ENCODE results near the gene BOD1.

BOD1 gene

GRCh38 chr5:173613433-173614159 is 2.9 kb downstream of the BOD1 start:
- FAIRE-seq (no peak), DNase-seq (ENCODE audit: insufficient read length) (no peak)
- TF ChIP-seq POLR2A (IDR thresholded peaks at IDR 0.05; ENCODE audit: low read depth, low read length), result no peak
- TF ChIP-seq POLR2AphosphoS5 (IDR thresholded peaks at IDR 0.05; ENCODE audit: low read depth, low read length), result no peak
- no peak for TF ChIP-seq TAF1 (IDR thresholded peaks at IDR 0.05; ENCODE audit: borderline replicate concordance, low read depth, low read length)

GRCh38 chr5:173612948-173613347 is 3.5 kb downstream of the BOD1 start:
- no peak for FAIRE-seq

GRCh38 chr5:173611706-173612105 is 4.7 kb downstream of the BOD1 start:
- TF ChIP-seq POLR2A (IDR thresholded peaks at IDR 0.05; ENCODE audit: low read depth, low read length) (no peak), POLR2AphosphoS5 (IDR thresholded peaks at IDR 0.05; ENCODE audit: low read depth, low read length) (no peak), TAF1 (IDR thresholded peaks at IDR 0.05; ENCODE audit: borderline replicate concordance, low read depth, low read length) (no peak)
- FAIRE-seq, result no peak

More at GRCh38 chr5:173612948-173613347, 3.5 kb downstream of the BOD1 start:
- TF ChIP-seq POLR2A (IDR thresholded peaks at IDR 0.05; ENCODE audit: low read depth, low read length), result no peak
- TF ChIP-seq POLR2AphosphoS5 (IDR thresholded peaks at IDR 0.05; ENCODE audit: low read depth, low read length), result no peak
- TF ChIP-seq TAF1 (IDR thresholded peaks at IDR 0.05; ENCODE audit: borderline replicate concordance, low read depth, low read length), result no peak
- no peak for DNase-seq (ENCODE audit: insufficient read length)

GRCh38 chr5:173604141-173604540 is 12.3 kb downstream of the BOD1 start:
- TF ChIP-seq POLR2A (IDR thresholded peaks at IDR 0.05; ENCODE audit: low read depth, low read length) (no peak), POLR2AphosphoS5 (IDR thresholded peaks at IDR 0.05; ENCODE audit: low read depth, low read length) (no peak), TAF1 (IDR thresholded peaks at IDR 0.05; ENCODE audit: borderline replicate concordance, low read depth, low read length) (no peak)
- DNase-seq (ENCODE audit: insufficient read length), result no peak
- FAIRE-seq, result no peak

More at GRCh38 chr5:173611706-173612105, 4.7 kb downstream of the BOD1 start:
- DNase-seq (ENCODE audit: insufficient read length), result no peak

- no peak for DNase-seq (ENCODE audit: insufficient read length)
- FAIRE-seq, result no peak
- no peak for TF ChIP-seq POLR2A (IDR thresholded peaks at IDR 0.05; ENCODE audit: low read depth, low read length)
- TF ChIP-seq POLR2AphosphoS5 (IDR thresholded peaks at IDR 0.05; ENCODE audit: low read depth, low read length), result no peak
- TF ChIP-seq TAF1 (IDR thresholded peaks at IDR 0.05; ENCODE audit: borderline replicate concordance, low read depth, low read length), result no peak
Observed at GRCh38 chr5:173602423-173602822, 14.0 kb downstream of the BOD1 start.

- TF ChIP-seq TAF1 (IDR thresholded peaks at IDR 0.05; ENCODE audit: borderline replicate concordance, low read depth, low read length) (no peak), POLR2A (IDR thresholded peaks at IDR 0.05; ENCODE audit: low read depth, low read length) (no peak), POLR2AphosphoS5 (IDR thresholded peaks at IDR 0.05; ENCODE audit: low read depth, low read length) (no peak)
- FAIRE-seq (no peak), DNase-seq (ENCODE audit: insufficient read length) (no peak)
Observed at GRCh38 chr5:173598686-173599085, 17.8 kb downstream of the BOD1 start.

GRCh38 chr5:173597304-173597703 is 19.1 kb downstream of the BOD1 start:
- FAIRE-seq, result no peak
- no peak for DNase-seq (ENCODE audit: insufficient read length)
- no peak for TF ChIP-seq POLR2AphosphoS5 (IDR thresholded peaks at IDR 0.05; ENCODE audit: low read depth, low read length)
- no peak for TF ChIP-seq POLR2A (IDR thresholded peaks at IDR 0.05; ENCODE audit: low read depth, low read length)
- TF ChIP-seq TAF1 (IDR thresholded peaks at IDR 0.05; ENCODE audit: borderline replicate concordance, low read depth, low read length), result no peak

- TF ChIP-seq TAF1 (IDR thresholded peaks at IDR 0.05; ENCODE audit: borderline replicate concordance, low read depth, low read length) (no peak), POLR2A (IDR thresholded peaks at IDR 0.05; ENCODE audit: low read depth, low read length) (no peak), POLR2AphosphoS5 (IDR thresholded peaks at IDR 0.05; ENCODE audit: low read depth, low read length) (no peak)
- DNase-seq (ENCODE audit: insufficient read length) (no peak), FAIRE-seq (no peak)
Observed at GRCh38 chr5:173595841-173596240, 20.6 kb downstream of the BOD1 start.

- DNase-seq (ENCODE audit: insufficient read length), result no peak
- TF ChIP-seq POLR2AphosphoS5 (IDR thresholded peaks at IDR 0.05; ENCODE audit: low read depth, low read length), result no peak
- no peak for TF ChIP-seq TAF1 (IDR thresholded peaks at IDR 0.05; ENCODE audit: borderline replicate concordance, low read depth, low read length)
- TF ChIP-seq POLR2A (IDR thresholded peaks at IDR 0.05; ENCODE audit: low read depth, low read length), result no peak
- FAIRE-seq, result no peak
Observed at GRCh38 chr5:173594061-173594460, 22.4 kb downstream of the BOD1 start.

- FAIRE-seq (no peak), DNase-seq (ENCODE audit: insufficient read length) (no peak)
- TF ChIP-seq POLR2AphosphoS5 (IDR thresholded peaks at IDR 0.05; ENCODE audit: low read depth, low read length), result no peak
- no peak for TF ChIP-seq TAF1 (IDR thresholded peaks at IDR 0.05; ENCODE audit: borderline replicate concordance, low read depth, low read length)
- TF ChIP-seq POLR2A (IDR thresholded peaks at IDR 0.05; ENCODE audit: low read depth, low read length), result no peak
Observed at GRCh38 chr5:173592050-173592669, 24.3 kb downstream of the BOD1 start.

GRCh38 chr5:173591056-173591514 is 25.4 kb downstream of the BOD1 start:
- DNase-seq (ENCODE audit: insufficient read length) (no peak), FAIRE-seq (no peak)
- TF ChIP-seq POLR2A (IDR thresholded peaks at IDR 0.05; ENCODE audit: low read depth, low read length), result no peak
- no peak for TF ChIP-seq TAF1 (IDR thresholded peaks at IDR 0.05; ENCODE audit: borderline replicate concordance, low read depth, low read length)
- TF ChIP-seq POLR2AphosphoS5 (IDR thresholded peaks at IDR 0.05; ENCODE audit: low read depth, low read length), result no peak

Measured in GM12892 (cell line).